Right ventricle myocardium superior (tissue), 1 donor: ENCODE data around the gene C11orf54. TPM values are rescaled to one million over a fixed set of nuclear protein-coding genes. Genes with fewer than 3 reads are reported as not detected.

Experiments
- ATAC-seq: fragments of 200-7000 bp; cut with Tn5 transposase; one replicate; pipeline ENCODE4 v1.9.1; 2020; ENCODE audit warnings: mild to moderate bottlenecking; ENCODE audit not compliant: poor library complexity
- DNase-seq: peaks from one replicate; pipeline ENCODE4 v3.0.0-alpha.2; 2020
- intact Hi-C: fragments of 100-400 bp; cut with DNase I; formaldehyde crosslinking; loops from one replicate; pipeline ENCODE4 v1.11.2; 2022
- microRNA-seq: library from miRNA; unstranded; fragments of <30 nt; microRNA quantifications from one replicate; pipeline ENCODE4 v1.2.0, GENCODE V29; 2020
- total RNA-seq: library from RNA; stranded (reverse); fragmentation: NEBNext Ultra II Directional; extraction: Animal tissue kit (Norgen Biotek cat#: 25700); gene quantifications from one replicate; pipeline ENCODE4 v1.2.1, GENCODE V29; 2021
- donor health status: DM: no; HTN: yes; CAD: no; lungs with severe emphysema.

The C11orf54 gene
- total RNA-seq, 1 donor from 2014 or later, result 30.2 TPM

DNA sequence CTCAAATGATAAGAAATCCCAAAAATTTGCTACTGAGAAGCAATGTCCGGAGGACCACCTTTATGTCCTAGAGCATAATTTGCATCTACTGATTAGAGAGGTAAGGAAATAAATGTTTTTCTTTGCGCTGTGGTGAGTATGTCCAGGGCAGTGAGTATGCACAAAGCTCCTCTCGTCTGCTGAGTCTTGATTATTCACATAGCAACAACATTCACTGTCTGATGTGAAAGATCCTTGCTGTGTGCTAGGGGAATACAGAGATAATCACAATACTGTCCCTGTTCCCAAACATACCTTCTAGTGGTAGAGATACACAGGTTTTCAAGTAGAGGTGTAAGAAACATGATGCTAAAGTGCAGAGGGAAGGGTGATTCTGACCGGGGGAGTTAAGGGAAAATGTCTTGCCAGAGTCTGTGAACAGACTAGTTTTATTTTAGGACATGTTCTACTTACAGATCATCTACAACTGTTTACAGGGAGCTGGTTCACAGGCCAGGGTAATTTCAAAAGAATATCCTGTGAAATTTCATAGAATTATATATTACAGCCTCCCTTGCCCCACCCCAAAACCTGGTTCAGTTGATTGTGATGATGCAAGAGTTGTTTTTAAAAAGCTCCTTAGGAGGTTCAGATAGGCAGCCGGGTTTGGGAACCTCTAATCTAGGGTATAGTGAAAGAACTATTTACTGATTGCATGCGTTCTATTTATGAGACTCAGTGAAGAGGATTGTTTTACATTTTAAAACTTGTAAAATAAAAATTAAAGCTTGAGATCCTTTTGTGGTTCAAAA lies 55.2 kb downstream of the C11orf54 start:
- intact Hi-C loops, result no loop called here
- no peak for ATAC-seq
- DNase-seq, result no peak

DNA sequence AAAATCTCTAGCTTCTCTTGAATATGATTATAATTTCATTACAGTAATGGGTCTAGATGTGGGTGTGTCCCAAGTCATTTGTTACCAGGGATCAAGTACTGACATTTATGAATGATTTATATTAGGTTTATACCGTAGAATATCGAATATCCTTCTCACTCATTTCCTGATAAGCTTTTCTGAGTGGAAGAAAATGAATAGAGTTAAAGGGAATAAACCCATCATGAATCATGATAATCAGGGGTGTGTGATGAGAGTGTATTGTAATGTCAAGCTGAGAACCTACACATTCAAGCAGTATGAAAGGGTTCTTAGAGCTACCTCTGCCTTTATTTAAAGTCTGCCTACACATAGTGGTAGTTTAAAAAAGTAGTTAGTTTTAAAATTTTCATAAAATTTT lies 59.9 kb downstream of the C11orf54 start:
- no peak for DNase-seq
- intact Hi-C loops, result no loop called here
- no peak for ATAC-seq

DNA sequence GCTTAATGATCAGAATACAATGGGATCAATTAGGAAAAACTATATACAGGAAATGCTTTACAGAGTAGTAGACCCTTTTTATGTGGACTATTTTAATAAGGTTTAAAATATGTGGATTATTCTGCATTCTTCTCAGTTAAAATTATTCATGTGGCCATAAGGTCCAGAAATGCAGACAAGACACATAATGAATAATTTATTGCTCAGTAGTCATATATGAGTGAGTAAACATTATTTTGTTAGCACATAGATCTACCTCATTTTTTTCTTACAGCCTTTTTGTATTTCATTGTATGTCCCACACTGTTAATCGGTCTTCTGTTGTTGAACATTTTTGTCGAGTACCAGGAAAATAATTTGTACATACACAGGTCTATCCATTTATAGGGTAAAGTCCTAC lies 63.4 kb downstream of the C11orf54 start:
- intact Hi-C loops, result no loop called here
- DNase-seq (no peak), ATAC-seq (no peak)

DNA sequence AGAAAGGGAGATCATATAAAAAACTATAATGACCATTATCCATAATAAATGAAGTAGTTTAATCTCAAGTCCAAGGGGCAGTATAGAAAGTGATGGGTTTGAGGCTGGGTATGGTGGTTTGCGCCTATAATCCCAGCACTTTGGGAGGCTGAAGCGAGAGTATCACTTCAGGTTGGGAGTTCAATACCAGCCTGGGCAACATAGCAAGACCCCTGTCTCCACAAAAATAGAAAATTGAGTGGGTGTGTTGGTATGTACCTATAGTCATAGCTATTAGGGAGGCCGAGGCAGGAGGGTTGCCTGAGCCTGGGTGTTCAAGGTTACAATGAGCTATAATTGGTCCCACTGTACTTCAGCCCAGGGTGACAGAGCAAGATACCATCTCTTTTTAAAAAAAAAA lies 66.5 kb downstream of the C11orf54 start:
- no peak for ATAC-seq
- DNase-seq, result no peak
- intact Hi-C loops, result no loop called here

DNA sequence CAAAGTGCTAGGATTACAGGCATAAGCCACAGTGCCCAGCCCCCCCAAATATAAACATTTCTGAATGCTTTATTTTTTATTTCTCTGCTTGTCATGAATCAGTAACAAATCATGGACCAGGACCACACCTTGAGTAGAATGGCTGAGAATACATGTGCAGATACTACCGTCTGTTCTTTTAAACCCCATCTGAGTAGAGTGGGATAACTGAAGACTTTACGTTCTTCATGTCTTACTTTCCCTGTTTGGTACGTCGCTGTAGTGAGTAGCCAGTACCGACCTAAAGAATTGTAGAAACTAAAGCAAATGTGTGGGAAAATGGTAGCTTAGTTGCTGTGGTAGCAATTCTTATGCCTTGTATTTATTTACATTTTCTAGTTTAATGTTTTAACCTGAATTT lies 72.5 kb downstream of the C11orf54 start:
- intact Hi-C loops, result no loop called here
- DNase-seq (no peak), ATAC-seq (no peak)

Small RNA genes lying within 50 kb of the gene (microRNA-seq; reads per million reads assigned to microRNA genes)
- not detected for gene MIR1304

Other genes with a start within 250 kb of the C11orf54 start
- 43.4 TPM for gene SMCO4, start 198.3 kb upstream of the C11orf54 start, total RNA-seq
- 4.5 TPM for gene CEP295, start 80.0 kb upstream of the C11orf54 start, total RNA-seq
- gene TAF1D, start 177 bp upstream of the C11orf54 start, total RNA-seq, result 28.2 TPM
- 15.3 TPM for gene MED17, start 42.6 kb downstream of the C11orf54 start, total RNA-seq
- not detected for gene VSTM5, start 108.9 kb downstream of the C11orf54 start, total RNA-seq